Measurements from ENCODE around the gene SHC2. TPM values are rescaled to one million over a fixed set of nuclear protein-coding genes. Genes with fewer than 3 reads are reported as not detected.

SHC2 gene
- total and polyA plus RNA-seq, 2 of the 8 experiments (the other 6 are each of a cell fraction or from before 2014, with no cell fraction given), result 4.4 to 7.3 TPM

DNA sequence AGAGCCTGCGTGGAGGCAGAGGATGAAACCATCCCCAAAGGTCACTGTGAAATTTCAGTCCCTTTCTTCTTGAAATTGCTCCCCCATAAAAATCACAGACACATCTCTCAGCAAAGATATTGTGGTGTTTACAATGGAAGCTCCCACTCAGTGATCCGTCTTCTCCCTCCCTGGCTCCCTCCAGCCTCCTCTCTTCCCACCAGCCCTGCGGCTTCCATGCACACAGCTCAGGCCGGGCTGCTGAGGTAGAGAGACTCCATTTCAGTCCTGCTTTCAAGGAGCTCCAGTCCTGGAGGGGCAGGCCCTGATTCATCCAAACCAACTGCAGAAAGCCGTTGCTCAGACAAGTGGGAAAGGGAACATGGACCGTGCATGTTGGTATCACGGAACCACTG, 92.2 kb downstream of the SHC2 start:
- CTCF ChIA-PET (ENCODE audit: partially characterized antibody), result interaction anchor here (1.0 to 4.6 kb wide), 2 partner anchors 16 to 21 kb away, joined by 3 to 25 read pairs; no protein-coding TSS in a partner anchor
- FAIRE-seq, result no peak

More for the DNA sequence above, 92.2 kb downstream of the SHC2 start:
- H3K18ac ChIP-seq (ENCODE audit: extremely low read depth, low read length), result no peak overlapping the region
- no peak overlapping the region for H3K9ac ChIP-seq (replicated peaks in 1 of 4; ENCODE audit: extremely low read depth in 1 of 4, low read depth in 3 of 4, low read length in 3 of 4)
- H3K36me3 ChIP-seq (ENCODE audit: control insufficient read depth in 2 of 4, insufficient read depth in 4 of 4, low read length in 3 of 4), result no peaks in the 10 kb centered on the region
- no peak overlapping the region for H3K4me2 ChIP-seq (ENCODE audit: insufficient read depth in 1 of 2, low read depth in 2 of 2, low read length in 2 of 2)
- no peak overlapping the region for H4K8ac ChIP-seq (ENCODE audit: extremely low read depth, insufficient read depth, low read length)
- no peak overlapping the region for H3K4me3 ChIP-seq (ENCODE audit: extremely low read depth in 1 of 4, insufficient read depth in 2 of 4, low read depth in 3 of 4, low read length in 4 of 4)
- no peak overlapping the region for H2BK5ac ChIP-seq (ENCODE audit: low read depth, low read length)
- no peak overlapping the region for H4K5ac ChIP-seq (ENCODE audit: insufficient read length, low read depth, low read length)
- H3K4ac ChIP-seq (replicated peaks; ENCODE audit: insufficient read length, low read depth, low read length), result no peak overlapping the region
- H3K23me2 ChIP-seq (ENCODE audit: low read depth, low read length), result no peaks in the 10 kb centered on the region
- no peaks in the 10 kb centered on the region for H3K79me2 ChIP-seq (ENCODE audit: control insufficient read depth in 1 of 2, insufficient read depth in 2 of 2, low read length in 2 of 2)
- no peak overlapping the region for H3K23ac ChIP-seq (ENCODE audit: insufficient read length)
- H2AFZ ChIP-seq (ENCODE audit: low read length), result no peak overlapping the region
- no peak overlapping the region for H2BK20ac ChIP-seq (ENCODE audit: low read length)
- no peak overlapping the region for H2BK120ac ChIP-seq (replicated peaks; ENCODE audit: low read depth, low read length)
- no peaks in the 10 kb centered on the region for H3K79me1 ChIP-seq (ENCODE audit: low read depth, low read length)
- H3K27me3 ChIP-seq (replicated peaks in 1 of 4; ENCODE audit: control insufficient read depth in 3 of 4, extremely low read depth in 1 of 4, insufficient read depth in 3 of 4, low read length in 3 of 4), result no peaks in the 10 kb centered on the region; a peak in 1 of 7 replicates
- DNase-seq (ENCODE audit: low read depth in 1 of 2, low spot score in 2 of 2), result no peak
- H2AK5ac ChIP-seq (ENCODE audit: low read depth, low read length), result no peak overlapping the region
- 0 out of 2 replicates have a peak overlapping the region, but pooled peaks have one; percentile 80 for H2BK12ac ChIP-seq (ENCODE audit: low read depth, low read length)
- no peak overlapping the region for H3K14ac ChIP-seq (ENCODE audit: insufficient read length)
- no peak overlapping the region for H2BK15ac ChIP-seq (ENCODE audit: low read length)
- H4K91ac ChIP-seq (replicated peaks; ENCODE audit: insufficient read length, low read length), result no peak overlapping the region
- H3K27ac ChIP-seq (ENCODE audit: low read depth, low read length), result no peak overlapping the region
- 93% methylated on average over 7 of the region's 7 CpGs; no CpG with 5 or more reads in 1 of the 2 experiments for WGBS, 2 experiments (ENCODE audit: extremely low coverage in 1 of 2, insufficient coverage in 1 of 2, insufficient read length in 1 of 2, insufficient replicate concordance in 2 of 2, low coverage in 1 of 2, low lambda C conversion rate in 2 of 2, missing lambda C conversion rate in 1 of 2)
- H3K4me1 ChIP-seq (replicated peaks in 1 of 4; ENCODE audit: control insufficient read depth in 3 of 4, insufficient read depth in 4 of 4, low read length in 3 of 4), result no peaks in the 10 kb centered on the region
- no peak overlapping the region for H3K56ac ChIP-seq (replicated peaks; ENCODE audit: insufficient read length, low read depth, low read length)
- H4K20me1 ChIP-seq (replicated peaks in 1 of 2; ENCODE audit: control insufficient read depth in 1 of 2, insufficient read depth in 2 of 2, low read length in 2 of 2), result peaks cover 0 to 2% of the 10 kb centered on the region in 2 experiments
- no peak for TF ChIP-seq RBBP5 (IDR thresholded peaks at IDR 0.05; ENCODE audit: borderline replicate concordance, low read depth, low read length)
- TF ChIP-seq CBX5 (IDR thresholded peaks at IDR 0.05; ENCODE audit: low read depth, low read length), result no peak
- no peak for TF ChIP-seq CBX8 (IDR thresholded peaks at IDR 0.05; ENCODE audit: borderline replicate concordance, low read depth, low read length)
- no peak for TF ChIP-seq PHF8 (conservative IDR thresholded peaks at IDR 0.05; ENCODE audit: low read depth, low read length)
- TF ChIP-seq SUZ12 (IDR thresholded peaks at IDR 0.05; ENCODE audit: low read length), result no peak
- TF ChIP-seq SAP30 (IDR thresholded peaks at IDR 0.05; ENCODE audit: insufficient read depth, insufficient replicate concordance, low read length), result no peak
- TF ChIP-seq SIRT6 (IDR thresholded peaks at IDR 0.05; ENCODE audit: low read length), result no peak
- TF ChIP-seq, protein P1, sequence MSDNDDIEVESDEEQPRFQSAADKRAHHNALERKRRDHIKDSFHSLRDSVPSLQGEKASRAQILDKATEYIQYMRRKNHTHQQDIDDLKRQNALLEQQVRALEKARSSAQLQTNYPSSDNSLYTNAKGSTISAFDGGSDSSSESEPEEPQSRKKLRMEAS (IDR thresholded peaks at IDR 0.05), result no peak
- no peak for TF ChIP-seq EP300 (IDR thresholded peaks at IDR 0.05; ENCODE audit: borderline replicate concordance in 1 of 2, low read depth in 2 of 2, low read length in 2 of 2)
- no peak for TF ChIP-seq HDAC6 (IDR thresholded peaks at IDR 0.05; ENCODE audit: low read depth, low read length)
- TF ChIP-seq FOSL1 (IDR thresholded peaks at IDR 0.05; ENCODE audit: insufficient read depth, low read depth, low read length), result no peak
- no peak for TF ChIP-seq YY1 (IDR thresholded peaks at IDR 0.05; ENCODE audit: low read depth, low read length)
- no peak for TF ChIP-seq RXRA (IDR thresholded peaks at IDR 0.05; ENCODE audit: insufficient read depth, low read depth, low read length)
- POLR2A ChIA-PET (ENCODE audit: partially characterized antibody), result no interaction called here
- no peaks in the 10 kb centered on the region; a peak in 1 of 4 replicates for H3K9me3 ChIP-seq (ENCODE audit: insufficient read depth in 2 of 2, low read depth in 1 of 2, low read length in 1 of 2)

All from H1 (cell line).